HEK293 (cell line): ENCODE measurements around the gene FAM209B.

Experiments
- IKZF3 ChIP-seq: fragments of 450-650 bp; IDR thresholded peaks from 2 replicates; pipeline ENCODE4 v1.5.0; 2018; ENCODE audit warnings: missing biosample characterization, mild to moderate bottlenecking, missing genetic modification characterization, moderate library complexity
- KLF16 ChIP-seq: fragments of 450-650 bp; formaldehyde crosslinking; IDR thresholded peaks from 2 replicates; pipeline ENCODE4 v1.5.1; 2017; ENCODE audit warnings: missing biosample characterization, missing genetic modification characterization
- MZF1 ChIP-seq: fragments of 450-650 bp; formaldehyde crosslinking; IDR thresholded peaks from 2 replicates; pipeline ENCODE4 v1.5.1; 2017; ENCODE audit warnings: missing biosample characterization, missing genetic modification characterization, borderline replicate concordance
- OSR2 ChIP-seq: fragments of 450-650 bp; formaldehyde crosslinking; IDR thresholded peaks from 2 replicates; pipeline ENCODE4 v1.5.1; 2016; ENCODE audit warnings: missing biosample characterization, missing genetic modification characterization
- PRDM1 ChIP-seq: fragments of 450-650 bp; formaldehyde crosslinking; IDR thresholded peaks from 2 replicates; pipeline ENCODE4; 2016; ENCODE audit warnings: missing biosample characterization, missing genetic modification characterization
- SCRT1 ChIP-seq: fragments of 450-650 bp; formaldehyde crosslinking; IDR thresholded peaks from 2 replicates; pipeline ENCODE4 v1.5.1; 2016; ENCODE audit warnings: missing biosample characterization, missing genetic modification characterization, borderline replicate concordance
- SP3 ChIP-seq: fragments of 450-650 bp; formaldehyde crosslinking; IDR thresholded peaks from 2 replicates; pipeline ENCODE4 v1.5.1; 2016; ENCODE audit warnings: missing biosample characterization, missing genetic modification characterization
- SP7 ChIP-seq: fragments of 450-650 bp; formaldehyde crosslinking; IDR thresholded peaks from 2 replicates; pipeline ENCODE4 v1.5.1; 2016; ENCODE audit warnings: missing biosample characterization, missing genetic modification characterization
- TCF7L2 ChIP-seq: IDR thresholded peaks from 2 replicates; pipeline ENCODE4 v1.6.1; 2011; ENCODE audit warnings: low read depth, mild to moderate bottlenecking, inconsistent platforms, low read length, moderate library complexity, borderline replicate concordance
- WT1 ChIP-seq: fragments of 450-650 bp; formaldehyde crosslinking; IDR thresholded peaks from 2 replicates; pipeline ENCODE4 v1.5.1; 2016; ENCODE audit warnings: missing biosample characterization, missing genetic modification characterization
- ZNF302 ChIP-seq: fragments of 450-650 bp; formaldehyde crosslinking; IDR thresholded peaks from 2 replicates; pipeline ENCODE4 v1.5.1; 2016; ENCODE audit warnings: missing biosample characterization, missing genetic modification characterization, low read depth
- ZNF366 ChIP-seq: fragments of 450-650 bp; formaldehyde crosslinking; conservative IDR thresholded peaks from 2 replicates; pipeline ENCODE4 v1.5.1; 2016; ENCODE audit warnings: missing biosample characterization, missing genetic modification characterization
- ZNF561 ChIP-seq: fragments of 450-650 bp; IDR thresholded peaks from 2 replicates; pipeline ENCODE4 v1.5.1; 2018; ENCODE audit warnings: missing biosample characterization, missing genetic modification characterization, borderline replicate concordance
- ZNF596 ChIP-seq: fragments of 450-650 bp; IDR thresholded peaks from 2 replicates; pipeline ENCODE4 v1.5.0; 2018; ENCODE audit warnings: missing biosample characterization, mild to moderate bottlenecking, missing genetic modification characterization, moderate library complexity
- ZNF600 ChIP-seq: fragments of 450-650 bp; formaldehyde crosslinking; IDR thresholded peaks from 2 replicates; pipeline ENCODE4 v1.5.1; 2016; ENCODE audit warnings: missing biosample characterization, missing genetic modification characterization
- ZNF629 ChIP-seq: fragments of 450-650 bp; formaldehyde crosslinking; IDR thresholded peaks from 2 replicates; pipeline ENCODE4 v1.5.1; 2017; ENCODE audit warnings: missing biosample characterization, missing genetic modification characterization
- ZNF654 ChIP-seq: fragments of 450-650 bp; formaldehyde crosslinking; IDR thresholded peaks from 2 replicates; pipeline ENCODE4 v1.5.1; 2016; ENCODE audit warnings: low read depth, missing biosample characterization, missing genetic modification characterization
- ZNF776 ChIP-seq: fragments of 450-650 bp; formaldehyde crosslinking; IDR thresholded peaks from 2 replicates; pipeline ENCODE4 v1.5.0; 2017; ENCODE audit warnings: missing biosample characterization, missing genetic modification characterization, borderline replicate concordance
- ZNF785 ChIP-seq: fragments of 450-650 bp; formaldehyde crosslinking; IDR thresholded peaks from 2 replicates; pipeline ENCODE4 v1.5.1; 2016; ENCODE audit warnings: missing biosample characterization, missing genetic modification characterization
- ZNF791 ChIP-seq: fragments of 450-650 bp; formaldehyde crosslinking; IDR thresholded peaks from 2 replicates; pipeline ENCODE4 v1.5.1; 2016; ENCODE audit warnings: missing biosample characterization, missing genetic modification characterization
- ZSCAN30 ChIP-seq: fragments of 450-650 bp; IDR thresholded peaks from 2 replicates; pipeline ENCODE4 v1.5.1; 2018; ENCODE audit warnings: missing biosample characterization, mild to moderate bottlenecking, missing genetic modification characterization, moderate library complexity
- ZXDB ChIP-seq: fragments of 450-650 bp; formaldehyde crosslinking; IDR thresholded peaks from 2 replicates; pipeline ENCODE4 v1.5.1; 2016; ENCODE audit warnings: missing biosample characterization, missing genetic modification characterization
- TF ChIP-seq, protein P1 (sequence below): fragments of 450-650 bp; formaldehyde crosslinking; IDR thresholded peaks from 2 replicates; pipeline ENCODE4 v1.5.1; 2016; ENCODE audit warnings: missing biosample characterization, missing genetic modification characterization
- TF ChIP-seq, protein P2 (sequence below): fragments of 450-650 bp; IDR thresholded peaks from 2 replicates; pipeline ENCODE4 v1.5.1; 2018; ENCODE audit warnings: missing biosample characterization, mild to moderate bottlenecking, missing genetic modification characterization
- TF ChIP-seq, protein P3 (sequence below): fragments of 450-650 bp; formaldehyde crosslinking; IDR thresholded peaks from 2 replicates; pipeline ENCODE4 v1.5.1; 2016; ENCODE audit warnings: missing biosample characterization, missing genetic modification characterization
- TF ChIP-seq, protein P4 (sequence below): fragments of 450-650 bp; formaldehyde crosslinking; IDR thresholded peaks from 2 replicates; pipeline ENCODE4 v1.5.1; 2016; ENCODE audit warnings: missing biosample characterization, missing genetic modification characterization
- TF ChIP-seq, protein P5 (sequence below): fragments of 450-650 bp; formaldehyde crosslinking; IDR thresholded peaks from 2 replicates; pipeline ENCODE4 v1.5.1; 2016; ENCODE audit warnings: missing biosample characterization, missing genetic modification characterization
- TF ChIP-seq, protein P6 (sequence below): fragments of 450-650 bp; formaldehyde crosslinking; IDR thresholded peaks from 2 replicates; pipeline ENCODE4 v1.5.1; 2016; ENCODE audit warnings: missing biosample characterization, missing genetic modification characterization

The FAM209B gene

DNA sequence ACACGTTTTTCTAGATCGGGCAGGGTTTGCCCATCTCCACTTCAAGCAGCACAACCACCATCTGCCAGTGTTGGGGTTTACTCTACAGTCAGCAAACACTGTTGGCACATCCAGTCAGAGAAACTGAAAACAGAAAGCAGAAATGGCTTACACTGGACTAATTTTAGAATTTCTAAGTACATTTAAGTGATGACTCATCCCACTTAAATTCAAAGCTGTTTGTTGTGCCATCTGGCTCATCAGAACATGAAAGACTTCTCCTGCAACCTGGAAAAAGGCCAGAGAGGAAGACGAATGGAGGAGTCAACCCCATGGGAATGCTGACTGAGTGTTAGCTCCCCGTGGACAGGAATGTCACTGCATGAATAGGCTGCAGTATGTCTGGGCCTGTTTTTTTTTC is 21.8 kb downstream of the FAM209B start (continued):
- TF ChIP-seq, protein P1, sequence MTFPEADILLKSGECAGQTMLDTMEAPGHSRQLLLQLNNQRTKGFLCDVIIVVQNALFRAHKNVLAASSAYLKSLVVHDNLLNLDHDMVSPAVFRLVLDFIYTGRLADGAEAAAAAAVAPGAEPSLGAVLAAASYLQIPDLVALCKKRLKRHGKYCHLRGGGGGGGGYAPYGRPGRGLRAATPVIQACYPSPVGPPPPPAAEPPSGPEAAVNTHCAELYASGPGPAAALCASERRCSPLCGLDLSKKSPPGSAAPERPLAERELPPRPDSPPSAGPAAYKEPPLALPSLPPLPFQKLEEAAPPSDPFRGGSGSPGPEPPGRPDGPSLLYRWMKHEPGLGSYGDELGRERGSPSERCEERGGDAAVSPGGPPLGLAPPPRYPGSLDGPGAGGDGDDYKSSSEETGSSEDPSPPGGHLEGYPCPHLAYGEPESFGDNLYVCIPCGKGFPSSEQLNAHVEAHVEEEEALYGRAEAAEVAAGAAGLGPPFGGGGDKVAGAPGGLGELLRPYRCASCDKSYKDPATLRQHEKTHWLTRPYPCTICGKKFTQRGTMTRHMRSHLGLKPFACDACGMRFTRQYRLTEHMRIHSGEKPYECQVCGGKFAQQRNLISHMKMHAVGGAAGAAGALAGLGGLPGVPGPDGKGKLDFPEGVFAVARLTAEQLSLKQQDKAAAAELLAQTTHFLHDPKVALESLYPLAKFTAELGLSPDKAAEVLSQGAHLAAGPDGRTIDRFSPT (tag by site-specific recombination), result peak; percentile 25; the same call in 1 of the 2 replicates
- no peak for TF ChIP-seq MZF1 (tag by site-specific recombination)
- TF ChIP-seq IKZF3, result peak; percentile 80
- TF ChIP-seq, protein P2, sequence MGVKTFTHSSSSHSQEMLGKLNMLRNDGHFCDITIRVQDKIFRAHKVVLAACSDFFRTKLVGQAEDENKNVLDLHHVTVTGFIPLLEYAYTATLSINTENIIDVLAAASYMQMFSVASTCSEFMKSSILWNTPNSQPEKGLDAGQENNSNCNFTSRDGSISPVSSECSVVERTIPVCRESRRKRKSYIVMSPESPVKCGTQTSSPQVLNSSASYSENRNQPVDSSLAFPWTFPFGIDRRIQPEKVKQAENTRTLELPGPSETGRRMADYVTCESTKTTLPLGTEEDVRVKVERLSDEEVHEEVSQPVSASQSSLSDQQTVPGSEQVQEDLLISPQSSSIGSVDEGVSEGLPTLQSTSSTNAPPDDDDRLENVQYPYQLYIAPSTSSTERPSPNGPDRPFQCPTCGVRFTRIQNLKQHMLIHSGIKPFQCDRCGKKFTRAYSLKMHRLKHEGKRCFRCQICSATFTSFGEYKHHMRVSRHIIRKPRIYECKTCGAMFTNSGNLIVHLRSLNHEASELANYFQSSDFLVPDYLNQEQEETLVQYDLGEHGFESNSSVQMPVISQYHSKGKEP (tag by site-specific recombination), result peak; percentile 95
- TF ChIP-seq ZSCAN30 (tag by site-specific recombination), result 0 out of 2 replicates have a peak, but pooled peaks have one; percentile 27
- TF ChIP-seq ZXDB (tag by site-specific recombination), result 0 out of 2 replicates have a peak, but pooled peaks have one; percentile 57
- peak; percentile 63; the same call in 1 of the 2 replicates for TF ChIP-seq OSR2
- TF ChIP-seq ZNF785 (tag by site-specific recombination), result no peak
- no peak for TF ChIP-seq ZNF302 (tag by site-specific recombination)
- peak; percentile 52; the same call in 1 of the 2 replicates for TF ChIP-seq ZNF600 (tag by site-specific recombination)
- TF ChIP-seq SP7 (tag by site-specific recombination), result peak; percentile 84
- peak; percentile 86 for TF ChIP-seq ZNF629
- TF ChIP-seq ZNF654 (tag by site-specific recombination), result no peak
- peak; percentile 88 for TF ChIP-seq PRDM1 (tag by site-specific recombination)
- peak; percentile 85 for TF ChIP-seq ZNF366
- TF ChIP-seq, protein P3, sequence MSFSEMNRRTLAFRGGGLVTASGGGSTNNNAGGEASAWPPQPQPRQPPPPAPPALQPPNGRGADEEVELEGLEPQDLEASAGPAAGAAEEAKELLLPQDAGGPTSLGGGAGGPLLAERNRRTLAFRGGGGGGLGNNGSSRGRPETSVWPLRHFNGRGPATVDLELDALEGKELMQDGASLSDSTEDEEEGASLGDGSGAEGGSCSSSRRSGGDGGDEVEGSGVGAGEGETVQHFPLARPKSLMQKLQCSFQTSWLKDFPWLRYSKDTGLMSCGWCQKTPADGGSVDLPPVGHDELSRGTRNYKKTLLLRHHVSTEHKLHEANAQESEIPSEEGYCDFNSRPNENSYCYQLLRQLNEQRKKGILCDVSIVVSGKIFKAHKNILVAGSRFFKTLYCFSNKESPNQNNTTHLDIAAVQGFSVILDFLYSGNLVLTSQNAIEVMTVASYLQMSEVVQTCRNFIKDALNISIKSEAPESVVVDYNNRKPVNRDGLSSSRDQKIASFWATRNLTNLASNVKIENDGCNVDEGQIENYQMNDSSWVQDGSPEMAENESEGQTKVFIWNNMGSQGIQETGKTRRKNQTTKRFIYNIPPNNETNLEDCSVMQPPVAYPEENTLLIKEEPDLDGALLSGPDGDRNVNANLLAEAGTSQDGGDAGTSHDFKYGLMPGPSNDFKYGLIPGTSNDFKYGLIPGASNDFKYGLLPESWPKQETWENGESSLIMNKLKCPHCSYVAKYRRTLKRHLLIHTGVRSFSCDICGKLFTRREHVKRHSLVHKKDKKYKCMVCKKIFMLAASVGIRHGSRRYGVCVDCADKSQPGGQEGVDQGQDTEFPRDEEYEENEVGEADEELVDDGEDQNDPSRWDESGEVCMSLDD (tag by site-specific recombination), result peak; percentile 51; the same call in 1 of the 2 replicates
- TF ChIP-seq, protein P4, sequence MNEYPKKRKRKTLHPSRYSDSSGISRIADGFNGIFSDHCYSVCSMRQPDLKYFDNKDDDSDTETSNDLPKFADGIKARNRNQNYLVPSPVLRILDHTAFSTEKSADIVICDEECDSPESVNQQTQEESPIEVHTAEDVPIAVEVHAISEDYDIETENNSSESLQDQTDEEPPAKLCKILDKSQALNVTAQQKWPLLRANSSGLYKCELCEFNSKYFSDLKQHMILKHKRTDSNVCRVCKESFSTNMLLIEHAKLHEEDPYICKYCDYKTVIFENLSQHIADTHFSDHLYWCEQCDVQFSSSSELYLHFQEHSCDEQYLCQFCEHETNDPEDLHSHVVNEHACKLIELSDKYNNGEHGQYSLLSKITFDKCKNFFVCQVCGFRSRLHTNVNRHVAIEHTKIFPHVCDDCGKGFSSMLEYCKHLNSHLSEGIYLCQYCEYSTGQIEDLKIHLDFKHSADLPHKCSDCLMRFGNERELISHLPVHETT (tag by site-specific recombination), result peak; percentile 67; the same call in 1 of the 2 replicates
- peak; percentile 71 for TF ChIP-seq TCF7L2
- TF ChIP-seq ZNF596 (tag by site-specific recombination), result no peak
- peak; percentile 71 for TF ChIP-seq ZNF561 (tag by site-specific recombination)
- no peak for TF ChIP-seq ZNF776
- TF ChIP-seq SP3 (tag by site-specific recombination), result peak; percentile 21; the same call in 1 of the 2 replicates
- peak; percentile 69; the same call in 1 of the 2 replicates for TF ChIP-seq WT1 (tag by site-specific recombination)
- TF ChIP-seq, protein P5, sequence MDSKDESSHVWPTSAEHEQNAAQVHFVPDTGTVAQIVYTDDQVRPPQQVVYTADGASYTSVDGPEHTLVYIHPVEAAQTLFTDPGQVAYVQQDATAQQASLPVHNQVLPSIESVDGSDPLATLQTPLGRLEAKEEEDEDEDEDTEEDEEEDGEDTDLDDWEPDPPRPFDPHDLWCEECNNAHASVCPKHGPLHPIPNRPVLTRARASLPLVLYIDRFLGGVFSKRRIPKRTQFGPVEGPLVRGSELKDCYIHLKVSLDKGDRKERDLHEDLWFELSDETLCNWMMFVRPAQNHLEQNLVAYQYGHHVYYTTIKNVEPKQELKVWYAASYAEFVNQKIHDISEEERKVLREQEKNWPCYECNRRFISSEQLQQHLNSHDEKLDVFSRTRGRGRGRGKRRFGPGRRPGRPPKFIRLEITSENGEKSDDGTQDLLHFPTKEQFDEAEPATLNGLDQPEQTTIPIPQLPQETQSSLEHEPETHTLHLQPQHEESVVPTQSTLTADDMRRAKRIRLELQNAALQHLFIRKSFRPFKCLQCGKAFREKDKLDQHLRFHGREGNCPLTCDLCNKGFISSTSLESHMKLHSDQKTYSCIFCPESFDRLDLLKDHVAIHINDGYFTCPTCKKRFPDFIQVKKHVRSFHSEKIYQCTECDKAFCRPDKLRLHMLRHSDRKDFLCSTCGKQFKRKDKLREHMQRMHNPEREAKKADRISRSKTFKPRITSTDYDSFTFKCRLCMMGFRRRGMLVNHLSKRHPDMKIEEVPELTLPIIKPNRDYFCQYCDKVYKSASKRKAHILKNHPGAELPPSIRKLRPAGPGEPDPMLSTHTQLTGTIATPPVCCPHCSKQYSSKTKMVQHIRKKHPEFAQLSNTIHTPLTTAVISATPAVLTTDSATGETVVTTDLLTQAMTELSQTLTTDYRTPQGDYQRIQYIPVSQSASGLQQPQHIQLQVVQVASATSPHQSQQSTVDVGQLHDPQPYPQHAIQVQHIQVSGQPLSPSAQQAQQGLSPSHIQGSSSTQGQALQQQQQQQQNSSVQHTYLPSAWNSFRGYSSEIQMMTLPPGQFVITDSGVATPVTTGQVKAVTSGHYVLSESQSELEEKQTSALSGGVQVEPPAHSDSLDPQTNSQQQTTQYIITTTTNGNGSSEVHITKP (tag by site-specific recombination), result peak; percentile 55; the same call in 1 of the 2 replicates
- TF ChIP-seq, protein P6, sequence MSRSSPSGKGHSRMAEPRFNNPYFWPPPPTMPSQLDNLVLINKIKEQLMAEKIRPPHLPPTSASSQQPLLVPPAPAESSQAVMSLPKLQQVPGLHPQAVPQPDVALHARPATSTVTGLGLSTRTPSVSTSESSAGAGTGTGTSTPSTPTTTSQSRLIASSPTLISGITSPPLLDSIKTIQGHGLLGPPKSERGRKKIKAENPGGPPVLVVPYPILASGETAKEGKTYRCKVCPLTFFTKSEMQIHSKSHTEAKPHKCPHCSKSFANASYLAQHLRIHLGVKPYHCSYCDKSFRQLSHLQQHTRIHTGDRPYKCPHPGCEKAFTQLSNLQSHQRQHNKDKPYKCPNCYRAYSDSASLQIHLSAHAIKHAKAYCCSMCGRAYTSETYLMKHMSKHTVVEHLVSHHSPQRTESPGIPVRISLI (tag by site-specific recombination), result 0 out of 2 replicates have a peak, but pooled peaks have one; percentile 13
- no peak for TF ChIP-seq SCRT1 (tag by site-specific recombination)
- peak; percentile 65; the same call in 1 of the 2 replicates for TF ChIP-seq ZNF791 (tag by site-specific recombination)
- TF ChIP-seq KLF16 (tag by site-specific recombination), result peak; percentile 41; the same call in 1 of the 2 replicates
